HFFc6 (cell line): ENCODE data around the gene STPG1. TPM values are rescaled to one million over a fixed set of nuclear protein-coding genes. Genes with fewer than 3 reads are reported as not detected.

ENCODE experiments used
- DNase-seq: peaks from one replicate; pipeline ENCODE4 v3.0.0-alpha.2; 2018
- H3K27ac Mint-ChIP-seq: 2 replicates; pipeline ENCODE4 v1.8.0; 2020; ENCODE audit warnings: mild to moderate bottlenecking, mixed read lengths
- H3K27me3 Mint-ChIP-seq: 2 replicates; pipeline ENCODE4 v1.8.0; 2021; ENCODE audit warnings: mild to moderate bottlenecking, moderate library complexity, mixed read lengths; ENCODE audit not compliant: insufficient read depth
- H3K36me3 Mint-ChIP-seq: 2 replicates; pipeline ENCODE4 v1.8.0; 2021; ENCODE audit warnings: low read depth, mixed read lengths
- H3K4me1 Mint-ChIP-seq: 2 replicates; pipeline ENCODE4 v1.8.0; 2020; ENCODE audit warnings: low read depth, mixed read lengths
- H3K4me3 Mint-ChIP-seq: 2 replicates; pipeline ENCODE4 v1.8.0; 2020; ENCODE audit warnings: mild to moderate bottlenecking, moderate library complexity, mixed read lengths
- H3K9me3 Mint-ChIP-seq: 2 replicates; pipeline ENCODE4 v1.8.0; 2020; ENCODE audit warnings: mild to moderate bottlenecking, mixed read lengths
- CTCF ChIP-seq: fragments of 200-600 bp; sonication (generic); IDR thresholded peaks from 2 replicates; pipeline ENCODE4 v1.5.0; 2021; ENCODE audit warnings: antibody characterized with exemption, mild to moderate bottlenecking
- total RNA-seq, 6 experiments: library from RNA; stranded (reverse); fragmentation: NEBNext Ultra II Directional; extraction: Animal tissue kit (Norgen Biotek cat#: 25700); gene quantifications; 2 replicates in 1 of 6; 3 replicates in 5 of 6; pipeline ENCODE4 v1.2.3, GENCODE V29; 2021

STPG1 gene
- total RNA-seq, 6 experiments from 2014 or later: 8.8 to 13.0 (median 11.0) TPM

GRCh38 chr1:24418898-24419628, 5.5 kb upstream of the STPG1 start:
- Mint-ChIP-seq H3K27ac (peak overlapping the region; percentile 97), H3K36me3 (peaks cover 49% of the 10 kb centered on the region), H3K4me3 (peak overlapping the region; percentile 71), H3K27me3 (peaks cover 8% of the 10 kb centered on the region), H3K9me3 (no peaks in the 10 kb centered on the region), H3K4me1 (peaks cover 47% of the 10 kb centered on the region)
- TF ChIP-seq CTCF: no peak
- DNase-seq: no peak

- no peak for TF ChIP-seq CTCF
- H3K9me3 Mint-ChIP-seq: no peaks in the 10 kb centered on the region
- peaks cover 60% of the 10 kb centered on the region for H3K4me1 Mint-ChIP-seq
- H3K27ac Mint-ChIP-seq: peak overlapping the region; percentile 97
- peaks cover 8% of the 10 kb centered on the region for H3K27me3 Mint-ChIP-seq
- peak; percentile 81 for DNase-seq
- peaks cover 39% of the 10 kb centered on the region for H3K36me3 Mint-ChIP-seq
- peak overlapping the region; percentile 98 for H3K4me3 Mint-ChIP-seq
Measured at GRCh38 chr1:24417681-24418080, 4.1 kb upstream of the STPG1 start.

- H3K27me3 Mint-ChIP-seq: peaks cover 8% of the 10 kb centered on the region
- peak overlapping the region; percentile 97 for H3K27ac Mint-ChIP-seq
- peaks cover 69% of the 10 kb centered on the region for H3K4me1 Mint-ChIP-seq
- H3K4me3 Mint-ChIP-seq: peak overlapping the region; percentile 98
- no peak for TF ChIP-seq CTCF
- no peaks in the 10 kb centered on the region for H3K9me3 Mint-ChIP-seq
- peaks cover 31% of the 10 kb centered on the region for H3K36me3 Mint-ChIP-seq
- DNase-seq: peak; percentile 99
Measured at GRCh38 chr1:24416666-24417391, 3.2 kb upstream of the STPG1 start.

GRCh38 chr1:24415910-24416665, 2.5 kb upstream of the STPG1 start:
- H3K27me3 Mint-ChIP-seq: peaks cover 8% of the 10 kb centered on the region
- TF ChIP-seq CTCF: no peak
- H3K36me3 Mint-ChIP-seq: peaks cover 23% of the 10 kb centered on the region
- H3K9me3 Mint-ChIP-seq: no peaks in the 10 kb centered on the region
- peaks cover 76% of the 10 kb centered on the region for H3K4me1 Mint-ChIP-seq
- peak overlapping the region; percentile 98 for H3K4me3 Mint-ChIP-seq
- DNase-seq: peak; percentile 13
- peak overlapping the region; percentile 97 for H3K27ac Mint-ChIP-seq

GRCh38 chr1:24415334-24415909, 1.8 kb upstream of the STPG1 start, which contains the start of gene NIPAL3:
Gene NIPAL3 (plus strand): TSS chr1:24415802. CDS start chr1:24419548, 3,746 bp downstream.
- Mint-ChIP-seq H3K27ac (peak within 1 kb of the TSS; percentile 97), H3K4me3 (peak within 1 kb of the TSS; percentile 98), H3K4me1 (peaks cover 83% of the 10 kb centered on the region), H3K9me3 (no peaks in the 10 kb centered on the region), H3K36me3 (peaks cover 25% of the 10 kb centered on the region), H3K27me3 (peaks cover 8% of the 10 kb centered on the region)
- TF ChIP-seq CTCF: peak; percentile 89
- peak; percentile 99 for DNase-seq
